Endothelial cell of umbilical vein (primary cell): Measurements from ENCODE around the gene SARS1. TPM values are rescaled to one million over a fixed set of nuclear protein-coding genes. Genes with fewer than 3 reads are reported as not detected.

ENCODE experiments used
- BruUV-seq: library from RNA; stranded (reverse); fragments of 400-500 nt; replicated peaks from 2 replicates; lab custom pipeline; 2021; lab: Mats Ljungman, UMichigan
- CTCF ChIA-PET: fragments of 300-600, 350-600 bp; sonication (Branson Sonifier 250); formaldehyde crosslinking; loops from one replicate; lab custom pipeline; 2021; ENCODE audit warnings: antibody characterized with exemption, inconsistent platforms; lab: Charles Lee
- POLR2A ChIA-PET: fragments of 300-600, 350-600 bp; sonication (Branson Sonifier 250); formaldehyde crosslinking; loops from one replicate; lab custom pipeline; 2021; ENCODE audit warnings: antibody characterized with exemption, inconsistent platforms; lab: Charles Lee
- DNase-seq: peaks from one replicate; pipeline ENCODE4 v3.0.0-alpha.2; 2011; ENCODE audit warnings: low read depth, low spot score
- FAIRE-seq: peaks from 2 replicates; lab custom pipeline; 2011; peaks lifted over from hg19 to GRCh38; lab: Jason Lieb, UNC
- H2AFZ ChIP-seq: 2 replicates; pipeline ENCODE4 v1.6.0; 2012; ENCODE audit warnings: low read depth, low read length, control low read depth, inconsistent platforms
- H3K27ac ChIP-seq: 2 replicates; pipeline ENCODE4 v1.5.1; 2011; ENCODE audit warnings: low read depth, mild to moderate bottlenecking, control low read depth, low read length, moderate library complexity; ENCODE audit not compliant: insufficient read depth
- H3K27me3 ChIP-seq, 2 experiments: 2 replicates each; pipeline versions ENCODE4 v1.6.0 to v1.6.1; 2011; ENCODE audit warnings: low read length in 2 of 2, mixed read lengths in 1 of 2; ENCODE audit not compliant: control insufficient read depth in 2 of 2, insufficient read depth in 2 of 2
- H3K36me3 ChIP-seq, 2 experiments: 2 replicates in 1 of 2; 3 replicates in 1 of 2; pipeline ENCODE4 v1.5.1; 2011; ENCODE audit warnings: low read length in 2 of 2, mild to moderate bottlenecking in 1 of 2, moderate library complexity in 1 of 2; ENCODE audit not compliant: control insufficient read depth in 2 of 2, insufficient read depth in 2 of 2; ENCODE audit errors: extremely low read depth in 1 of 2
- H3K4me1 ChIP-seq: 3 replicates; pipeline ENCODE4 v1.5.1; 2011; ENCODE audit warnings: mild to moderate bottlenecking, low read length; ENCODE audit not compliant: control insufficient read depth, insufficient read depth; ENCODE audit errors: extremely low read depth
- H3K4me2 ChIP-seq: 2 replicates; pipeline ENCODE4 v1.6.1; 2011; ENCODE audit warnings: low read length, control low read depth, mixed read lengths; ENCODE audit not compliant: insufficient read depth
- H3K4me3 ChIP-seq, 3 experiments: fragments of 200-600 bp in 1 of 3; sonication (generic), shearing (Covaris generic) in 1 of 3; replicated peaks in 1 of 3; 2 replicates each; pipeline ENCODE4 v1.5.1; 2011 to 2016; ENCODE audit warnings: control low read depth in 3 of 3, low read length in 3 of 3, mild to moderate bottlenecking in 2 of 3, inconsistent platforms in 1 of 3, low read depth in 1 of 3, moderate library complexity in 1 of 3; ENCODE audit not compliant: insufficient read depth in 1 of 3
- H3K79me2 ChIP-seq: 2 replicates; pipeline ENCODE4 v1.6.0; 2012; ENCODE audit warnings: low read length, inconsistent platforms; ENCODE audit not compliant: control insufficient read depth, insufficient read depth
- H3K9ac ChIP-seq: replicated peaks from 2 replicates; pipeline ENCODE3; 2011; ENCODE audit warnings: low read length, control low read depth; ENCODE audit not compliant: insufficient read depth; ENCODE audit errors: extremely low read depth
- H3K9me1 ChIP-seq: replicated peaks from 3 replicates; pipeline ENCODE4 v1.6.0; 2011; ENCODE audit warnings: mild to moderate bottlenecking, low read length; ENCODE audit not compliant: control insufficient read depth, insufficient read depth; ENCODE audit errors: extremely low read depth
- H3K9me3 ChIP-seq: replicated peaks from 2 replicates; pipeline ENCODE4 v1.5.1; 2012; ENCODE audit warnings: low read length, inconsistent platforms; ENCODE audit not compliant: control insufficient read depth, insufficient read depth
- H4K20me1 ChIP-seq: replicated peaks from 2 replicates; pipeline ENCODE3; 2011; ENCODE audit warnings: mild to moderate bottlenecking, low read length; ENCODE audit not compliant: control insufficient read depth, insufficient read depth; ENCODE audit errors: extremely low read depth
- CTCF ChIP-seq, 2 donors: IDR thresholded peaks; 1 replicate in 1 of 2; 2 replicates in 1 of 2; pipeline ENCODE4 v1.5.1; 2011; ENCODE audit warnings: low read length in 2 of 2, mild to moderate bottlenecking in 2 of 2, moderate library complexity in 2 of 2, control low read depth in 1 of 2, inconsistent platforms in 1 of 2, low read depth in 1 of 2; ENCODE audit not compliant: insufficient read depth in 1 of 2; ENCODE audit errors: extremely low read depth in 1 of 2
- EZH2 ChIP-seq: IDR thresholded peaks from 2 replicates; pipeline ENCODE4 v1.6.1; 2012; ENCODE audit warnings: borderline replicate concordance, low read depth, mild to moderate bottlenecking, moderate library complexity, low read length, inconsistent platforms; ENCODE audit not compliant: severe bottlenecking
- FOS ChIP-seq: IDR thresholded peaks from 2 replicates; pipeline ENCODE4 v1.6.1; 2011; ENCODE audit warnings: mild to moderate bottlenecking, low read length, moderate library complexity, borderline replicate concordance; ENCODE audit not compliant: insufficient read depth
- GATA2 ChIP-seq: IDR thresholded peaks from 2 replicates; pipeline ENCODE4 v1.7.0; 2011; ENCODE audit warnings: low read depth, mild to moderate bottlenecking, moderate library complexity, mixed read lengths, low read length; ENCODE audit not compliant: insufficient read length, insufficient read depth
- JUN ChIP-seq: IDR thresholded peaks from 2 replicates; pipeline ENCODE4 v1.6.1; 2011; ENCODE audit warnings: borderline replicate concordance, low read depth; ENCODE audit not compliant: insufficient read length, insufficient read depth
- MAX ChIP-seq: IDR thresholded peaks from 2 replicates; pipeline ENCODE4 v1.6.1; 2011; ENCODE audit not compliant: insufficient read depth, insufficient read length
- MYC ChIP-seq: IDR thresholded peaks from one replicate; pipeline ENCODE4 v1.6.1; 2011; ENCODE audit warnings: mild to moderate bottlenecking, low read depth, low read length
- POLR2A ChIP-seq: IDR thresholded peaks from 2 replicates; pipeline ENCODE4 v1.6.1; 2012; ENCODE audit warnings: low read depth, mild to moderate bottlenecking, control low read depth, low read length
- POLR2AphosphoS5 ChIP-seq: IDR thresholded peaks from 2 replicates; pipeline ENCODE4 v1.6.1; 2012; ENCODE audit warnings: low read depth, mild to moderate bottlenecking, control low read depth, low read length, moderate library complexity; ENCODE audit not compliant: insufficient read depth
- dilution Hi-C: fragments of 300-500 bp; cut with MboI; formaldehyde crosslinking; loops from one replicate; pipeline ENCODE4 v1.15.0; 2019; ENCODE audit warnings: low sequenced_read_pairs; ENCODE audit not compliant: extremely low pct_ligation_motif_present
- intact Hi-C: fragments of 100-400 bp; cut with micrococcal nuclease; formaldehyde crosslinking; loops from one replicate; pipeline ENCODE4 v1.10.0; 2022
- polyA plus RNA-seq, 4 experiments: library from polyadenylated mRNA; depleted of rRNA in 3 of 4; stranded (reverse) in 3 of 4; unstranded in 1 of 4; fragments of >200 nt; gene quantifications; 2 replicates each; pipeline versions ENCODE4 v1.2.1 to v1.2.3, GENCODE V29; 2011 to 2012; ENCODE audit warnings: missing spikeins in 1 of 4
- total RNA-seq: library from RNA; stranded (reverse); gene quantifications from 2 replicates; pipeline ENCODE4 v1.2.3, GENCODE V29; 2021

The SARS1 gene
- total and polyA plus RNA-seq, 2 donors (not counting 3 experiments of a cell fraction or from before 2014, with no cell fraction given): 110 to 178 TPM

GRCh38 chr1:109187127-109187526, 26.6 kb upstream of the SARS1 start:
- no peak for TF ChIP-seq JUN
- no peak for TF ChIP-seq CTCF (IDR thresholded peaks at IDR 0.05; ENCODE audit: extremely low read depth in 1 of 2, insufficient read depth in 1 of 2, low read depth in 1 of 2, low read length in 2 of 2)
- no peak for TF ChIP-seq POLR2AphosphoS5
- TF ChIP-seq FOS: no peak
- no peak for TF ChIP-seq MYC
- no peak for TF ChIP-seq POLR2A
- TF ChIP-seq EZH2: no peak
- TF ChIP-seq MAX: no peak
- no peak for TF ChIP-seq GATA2
- intact Hi-C loops (no loop called here), dilution Hi-C loops (no loop called here)
- ChIA-PET CTCF (no interaction called here), POLR2A (no interaction called here)
- no peak overlapping the region for H2AFZ ChIP-seq
- no peak overlapping the region for H3K4me3 ChIP-seq
- no peaks in the 10 kb centered on the region for H3K79me2 ChIP-seq
- peaks cover 0 to 1% of the 10 kb centered on the region in 2 experiments for H3K27me3 ChIP-seq
- H4K20me1 ChIP-seq: no peaks in the 10 kb centered on the region
- H3K9me1 ChIP-seq: no peaks in the 10 kb centered on the region
- no peaks in the 10 kb centered on the region for H3K36me3 ChIP-seq
- peaks cover 7% of the 10 kb centered on the region for H3K4me1 ChIP-seq
- no peaks in the 10 kb centered on the region for H3K9me3 ChIP-seq
- no peak overlapping the region for H3K9ac ChIP-seq
- FAIRE-seq (no peak), DNase-seq (no peak)
- BruUV-seq: no TSS peak
- H3K4me2 ChIP-seq: no peak overlapping the region
- no peak overlapping the region for H3K27ac ChIP-seq
